Measurements from ENCODE around the gene ADAMTSL3.

- TF ChIP-seq CTCF (IDR thresholded peaks at IDR 0.05) (no peak), EZH2 (IDR thresholded peaks at IDR 0.05; ENCODE audit: borderline replicate concordance, insufficient read depth, low read depth, low read length, poor library complexity, severe bottlenecking) (no peak)
Measured at GRCh38 chr15:83651541-83651940, 2.4 kb upstream of the ADAMTSL3 start.
